Transverse colon (tissue), 4 donors: ENCODE data around the gene ATG9B. TPM values are rescaled to one million over a fixed set of nuclear protein-coding genes. Genes with fewer than 3 reads are reported as not detected.

ENCODE experiments used
- DNase-seq: peaks from one replicate; pipeline ENCODE4 v3.0.0-alpha.2; 2019
- H3K27ac ChIP-seq, 4 donors: fragments of 200-600 bp; sonication (generic); 2 replicates each; pipeline ENCODE4 v1.5.1; 2016 to 2018; ENCODE audit warnings: inconsistent platforms in 4 of 4
- H3K27me3 ChIP-seq: fragments of 200-600 bp; sonication (generic); 2 replicates; pipeline ENCODE4 v1.5.1; 2017; ENCODE audit warnings: inconsistent platforms
- H3K36me3 ChIP-seq, 4 donors: fragments of 200-600 bp; sonication (generic); 2 replicates each; pipeline ENCODE4 v1.5.1; 2017 to 2019; ENCODE audit warnings: inconsistent platforms in 4 of 4
- H3K4me1 ChIP-seq, 4 donors: fragments of 200-600 bp; sonication (generic); 2 replicates each; pipeline ENCODE4 v1.5.1; 2017 to 2020; ENCODE audit warnings: inconsistent platforms in 4 of 4
- H3K4me3 ChIP-seq, 4 donors: fragments of 200-600 bp; sonication (generic); 1 replicate in 1 of 4; 2 replicates in 3 of 4; pipeline versions ENCODE4 v1.5.1 to v1.6.1; 2017 to 2019; ENCODE audit warnings: inconsistent platforms in 4 of 4
- H3K9me3 ChIP-seq, 2 donors: fragments of 200-600 bp; sonication (generic); 2 replicates each; pipeline ENCODE4 v1.5.1; 2017 to 2019; ENCODE audit warnings: inconsistent platforms in 2 of 2
- CTCF ChIP-seq, 5 experiments: fragments of 200-600 bp in 3 of 5; fragments of 450-650 bp in 2 of 5; sonication (generic) in 3 of 5; IDR thresholded peaks; 1 replicate in 2 of 5; 2 replicates in 3 of 5; pipeline ENCODE4 v1.5.1; 2016 to 2017; ENCODE audit warnings: antibody characterized with exemption in 5 of 5, inconsistent platforms in 3 of 5, mild to moderate bottlenecking in 2 of 5, moderate library complexity in 1 of 5
- EP300 ChIP-seq: sonication (generic); formaldehyde crosslinking; IDR thresholded peaks from one replicate; pipeline ENCODE4 v1.6.1; 2017; ENCODE audit warnings: antibody characterized with exemption, low read depth
- POLR2A ChIP-seq: fragments of 450-650 bp; IDR thresholded peaks from one replicate; pipeline ENCODE4 v1.6.1; 2016; ENCODE audit warnings: antibody characterized with exemption, mild to moderate bottlenecking, moderate library complexity
- POLR2AphosphoS5 ChIP-seq, 3 donors: sonication (generic); formaldehyde crosslinking; IDR thresholded peaks; one replicate each; pipeline ENCODE4 v1.6.1; 2016; ENCODE audit warnings: antibody characterized with exemption in 3 of 3
- WGBS, 2 donors: methylation state at CpG; one replicate each; pipeline ENCODE4 v1.1.5; 2018; ENCODE audit warnings: low coverage in 1 of 2; 5-methylcytosine and 5-hydroxymethylcytosine counted together
- in situ Hi-C, 4 donors: fragments of 200-750 bp; cut with MboI; loops; one replicate each; pipeline versions ENCODE4 v1.15.0 to v1.15.1; 2017; ENCODE audit warnings: low sequenced_read_pairs in 3 of 4, low pct_ligation_motif_present in 1 of 4, low pct_unique_long_range_greater_than_20kb in 1 of 4
- intact Hi-C: fragments of 100-400 bp; cut with DNase I; formaldehyde crosslinking; loops from one replicate; pipeline ENCODE4 v1.15.1; 2023; ENCODE audit warnings: low total_unique reads
- total RNA-seq, 4 donors: library from RNA; depleted of rRNA; stranded (reverse); fragments of >200 nt; gene quantifications; one replicate each; pipeline ENCODE4 v1.1.0, GENCODE V29; 2016

Gene ATG9B
- total RNA-seq, 4 donors from 2014 or later, result 1.1 TPM; not detected in 3

GRCh38 chr7:151008143-151008510, 16.2 kb downstream of the ATG9B start:
- no peaks in the 10 kb centered on the region for H3K27me3 ChIP-seq
- H3K36me3 ChIP-seq, result no peaks in the 10 kb centered on the region
- H3K4me3 ChIP-seq, result peak overlapping the region in 1 of 4 donors; percentile 1
- no peak for DNase-seq
- no peak for TF ChIP-seq CTCF (IDR thresholded peaks at IDR 0.05)
- no peak for TF ChIP-seq POLR2A
- H3K4me1 ChIP-seq, result peaks cover 6 to 31% (median 12%) of the 10 kb centered on the region in 4 donors
- in situ Hi-C loops, result no loop called here
- intact Hi-C loops, result no loop called here
- WGBS, 2 donors, result 50 to 62% methylated on average over 2 to 11 of the region's 11 CpGs
- peak overlapping the region in 2 of 4 donors; percentile 6 to 39 for H3K27ac ChIP-seq
- no peaks in the 10 kb centered on the region for H3K9me3 ChIP-seq

GRCh38 chr7:151007469-151007898, 16.8 kb downstream of the ATG9B start:
- in situ Hi-C loops, result no loop called here
- intact Hi-C loops, result no loop called here
- H3K36me3 ChIP-seq, result no peaks in the 10 kb centered on the region
- WGBS, 2 donors, result 79% methylated on average over 7 of the region's 7 CpGs; no CpG with 5 or more reads in 1 of the 2 donors
- no peak overlapping the region for H3K4me3 ChIP-seq
- no peak for DNase-seq
- no peaks in the 10 kb centered on the region for H3K27me3 ChIP-seq
- TF ChIP-seq EP300 (no peak), POLR2AphosphoS5 (IDR thresholded peaks at IDR 0.05) (no peak), CTCF (IDR thresholded peaks at IDR 0.05) (no peak), POLR2A (no peak)
- H3K4me1 ChIP-seq, result peaks cover 0 to 24% (median 6%) of the 10 kb centered on the region in 4 donors
- H3K9me3 ChIP-seq, result no peaks in the 10 kb centered on the region
- H3K27ac ChIP-seq, result peak overlapping the region in 1 of 4 donors; percentile 12

GRCh38 chr7:151006590-151007300, 17.5 kb downstream of the ATG9B start:
- Histone ChIP-seq H3K9me3 (no peaks in the 10 kb centered on the region), H3K27me3 (no peaks in the 10 kb centered on the region), H3K4me1 (peaks cover 0 to 17% (median 2%) of the 10 kb centered on the region in 4 donors), H3K27ac (peak overlapping the region in 1 of 4 donors; percentile 12), H3K4me3 (no peak overlapping the region), H3K36me3 (no peaks in the 10 kb centered on the region)
- no peak for TF ChIP-seq EP300
- no peak for TF ChIP-seq POLR2AphosphoS5 (IDR thresholded peaks at IDR 0.05)
- TF ChIP-seq POLR2A, result no peak
- no peak for TF ChIP-seq CTCF (IDR thresholded peaks at IDR 0.05)
- WGBS, 2 donors, result 80 to 84% methylated on average over 1 to 13 of the region's 23 CpGs
- in situ Hi-C loops, result no loop called here
- DNase-seq, result no peak
- intact Hi-C loops, result no loop called here

GRCh38 chr7:151005566-151005965, 18.7 kb downstream of the ATG9B start:
- Histone ChIP-seq H3K27ac (no peak overlapping the region), H3K4me1 (peaks cover 0 to 8% (median 2%) of the 10 kb centered on the region in 4 donors), H3K4me3 (no peak overlapping the region), H3K27me3 (no peaks in the 10 kb centered on the region), H3K9me3 (no peaks in the 10 kb centered on the region), H3K36me3 (no peaks in the 10 kb centered on the region)
- in situ Hi-C loops (no loop called here), intact Hi-C loops (no loop called here)
- TF ChIP-seq CTCF (IDR thresholded peaks at IDR 0.05) (no peak), POLR2A (no peak), EP300 (no peak), POLR2AphosphoS5 (IDR thresholded peaks at IDR 0.05) (no peak)
- no peak for DNase-seq
- WGBS, 2 donors, result 90% methylated on average over 4 to 9 of the region's 9 CpGs
